HK-2 (cell line): Measurements from ENCODE around the gene SOX15.

ENCODE experiments used
- DNase-seq: peaks from one replicate; pipeline ENCODE4 v3.0.0-alpha.2; 2018; ENCODE audit not compliant: unreplicated experiment

SOX15 gene

DNA sequence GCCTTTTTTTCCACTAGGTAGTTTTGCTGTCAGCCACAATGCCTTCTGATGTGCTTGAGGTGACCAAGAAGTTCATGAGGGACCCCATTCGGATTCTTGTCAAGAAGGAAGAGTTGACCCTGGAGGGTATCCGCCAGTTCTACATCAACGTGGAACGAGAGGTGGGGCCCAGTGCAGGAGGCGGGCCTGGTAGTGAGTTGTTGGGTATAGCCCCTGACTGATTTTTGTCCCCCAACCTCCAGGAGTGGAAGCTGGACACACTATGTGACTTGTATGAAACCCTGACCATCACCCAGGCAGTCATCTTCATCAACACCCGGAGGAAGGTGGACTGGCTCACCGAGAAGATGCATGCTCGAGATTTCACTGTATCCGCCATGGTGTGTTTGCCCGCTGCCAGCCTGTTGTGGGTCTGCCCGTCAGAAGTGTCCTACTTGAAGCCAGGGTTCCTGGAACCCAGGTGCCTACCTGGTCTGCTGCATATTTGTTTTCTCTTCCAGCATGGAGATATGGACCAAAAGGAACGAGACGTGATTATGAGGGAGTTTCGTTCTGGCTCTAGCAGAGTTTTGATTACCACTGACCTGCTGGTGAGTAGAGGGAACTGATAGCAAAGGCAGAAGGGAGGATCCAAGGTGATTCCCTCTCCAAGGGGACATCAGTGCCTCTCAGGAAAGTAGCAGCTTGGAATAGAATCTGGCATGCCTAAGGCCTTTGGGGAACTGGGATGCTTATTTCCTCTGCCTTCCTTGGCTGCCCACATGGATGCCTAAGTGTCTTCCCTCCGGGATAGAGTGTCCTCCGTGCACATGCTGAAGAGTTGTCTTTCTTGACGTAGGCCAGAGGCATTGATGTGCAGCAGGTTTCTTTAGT lies 12.3 kb downstream of the SOX15 start:
- DNase-seq: no peak

DNA sequence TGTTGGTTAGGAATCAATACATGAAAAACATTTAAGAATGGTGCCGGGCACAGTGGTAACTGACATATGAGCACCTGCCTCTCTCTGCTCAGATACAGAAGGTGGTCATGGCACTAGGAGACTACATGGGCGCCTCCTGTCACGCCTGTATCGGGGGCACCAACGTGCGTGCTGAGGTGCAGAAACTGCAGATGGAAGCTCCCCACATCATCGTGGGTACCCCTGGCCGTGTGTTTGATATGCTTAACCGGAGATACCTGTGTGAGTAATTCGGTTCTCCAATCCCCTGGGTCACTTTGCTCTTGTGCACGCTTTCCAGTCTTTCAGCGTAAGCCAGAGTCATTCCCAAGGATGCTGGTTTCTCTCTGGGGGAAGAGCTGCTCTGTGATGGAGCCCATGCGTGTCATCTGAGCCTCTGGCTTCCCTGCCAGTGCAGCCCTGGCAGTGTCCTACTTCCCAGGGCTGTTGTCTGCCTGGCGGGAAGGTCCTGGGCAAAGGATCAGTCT lies 13.4 kb downstream of the SOX15 start:
- no peak for DNase-seq

DNA sequence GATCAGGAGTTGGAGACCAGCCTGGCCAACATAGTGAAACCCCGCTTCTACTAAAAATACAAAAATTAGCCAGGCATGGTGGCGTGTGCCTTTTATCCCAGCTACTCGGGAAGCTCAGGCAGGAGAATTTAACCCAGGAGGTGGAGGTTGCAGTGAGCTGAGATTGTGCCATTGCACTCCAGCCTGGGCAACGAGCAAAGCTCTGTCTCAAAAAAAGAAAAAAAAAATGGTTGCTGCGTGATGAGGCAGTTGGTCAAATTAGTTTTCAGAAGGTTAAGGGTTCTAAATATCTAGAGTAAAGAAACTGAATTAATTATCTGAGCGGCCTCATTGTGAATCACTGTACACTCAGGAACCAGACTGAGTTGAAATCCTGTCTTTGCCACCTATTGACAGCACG lies 13.9 kb downstream of the SOX15 start:
- DNase-seq: no peak

DNA sequence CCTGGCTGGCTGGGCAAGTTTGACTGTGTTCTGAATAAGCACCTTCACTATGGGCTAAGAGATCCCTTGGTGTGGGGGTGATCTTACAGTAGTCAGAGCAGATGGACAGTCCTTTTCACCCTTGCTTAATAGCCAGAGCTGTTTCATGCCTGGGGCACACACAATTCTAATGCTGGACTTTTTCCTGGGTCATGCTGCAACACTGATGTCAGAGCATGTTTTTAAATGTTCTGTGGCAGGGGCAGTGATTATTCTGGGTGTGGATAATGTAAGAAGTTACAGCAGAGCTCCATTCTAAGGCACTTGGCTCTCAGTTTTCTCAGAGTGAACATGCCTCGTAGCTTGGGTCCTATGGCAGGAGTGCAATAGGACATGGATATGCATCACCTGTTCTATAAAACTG lies 14.4 kb downstream of the SOX15 start:
- no peak for DNase-seq

DNA sequence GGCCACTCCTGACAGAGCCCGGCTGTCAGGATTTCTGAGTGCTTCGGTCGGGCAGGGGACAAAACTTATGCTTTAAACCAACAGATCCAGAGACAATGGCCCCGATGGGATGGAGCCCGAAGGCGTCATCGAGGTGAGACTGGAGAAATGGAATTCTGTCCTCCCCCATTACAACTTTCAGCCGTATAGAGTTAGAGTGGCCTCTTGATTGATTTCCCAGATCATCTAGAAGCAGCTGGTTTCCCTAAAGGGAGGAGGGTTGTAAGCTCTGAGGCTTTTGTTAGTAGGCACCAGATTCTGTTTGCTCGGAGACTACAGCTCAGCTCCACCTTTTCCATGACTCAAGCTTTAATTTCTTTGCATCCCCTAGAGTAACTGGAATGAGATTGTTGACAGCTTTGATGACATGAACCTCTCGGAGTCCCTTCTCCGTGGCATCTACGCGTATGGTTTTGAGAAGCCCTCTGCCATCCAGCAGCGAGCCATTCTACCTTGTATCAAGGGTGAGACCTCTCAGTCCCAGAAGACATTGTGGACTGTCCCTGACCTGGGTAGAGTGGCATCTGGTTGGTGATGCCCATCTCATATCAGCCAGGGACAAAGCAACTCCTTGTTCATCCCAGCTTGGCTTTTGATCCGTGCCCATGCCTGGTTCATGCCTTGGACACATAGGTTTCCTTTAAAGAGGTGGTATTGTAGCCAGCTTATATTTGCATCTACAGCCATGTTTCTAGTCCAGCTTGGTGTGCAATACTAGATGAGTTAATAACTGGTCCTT lies 15.5 kb downstream of the SOX15 start:
- DNase-seq: no peak

DNA sequence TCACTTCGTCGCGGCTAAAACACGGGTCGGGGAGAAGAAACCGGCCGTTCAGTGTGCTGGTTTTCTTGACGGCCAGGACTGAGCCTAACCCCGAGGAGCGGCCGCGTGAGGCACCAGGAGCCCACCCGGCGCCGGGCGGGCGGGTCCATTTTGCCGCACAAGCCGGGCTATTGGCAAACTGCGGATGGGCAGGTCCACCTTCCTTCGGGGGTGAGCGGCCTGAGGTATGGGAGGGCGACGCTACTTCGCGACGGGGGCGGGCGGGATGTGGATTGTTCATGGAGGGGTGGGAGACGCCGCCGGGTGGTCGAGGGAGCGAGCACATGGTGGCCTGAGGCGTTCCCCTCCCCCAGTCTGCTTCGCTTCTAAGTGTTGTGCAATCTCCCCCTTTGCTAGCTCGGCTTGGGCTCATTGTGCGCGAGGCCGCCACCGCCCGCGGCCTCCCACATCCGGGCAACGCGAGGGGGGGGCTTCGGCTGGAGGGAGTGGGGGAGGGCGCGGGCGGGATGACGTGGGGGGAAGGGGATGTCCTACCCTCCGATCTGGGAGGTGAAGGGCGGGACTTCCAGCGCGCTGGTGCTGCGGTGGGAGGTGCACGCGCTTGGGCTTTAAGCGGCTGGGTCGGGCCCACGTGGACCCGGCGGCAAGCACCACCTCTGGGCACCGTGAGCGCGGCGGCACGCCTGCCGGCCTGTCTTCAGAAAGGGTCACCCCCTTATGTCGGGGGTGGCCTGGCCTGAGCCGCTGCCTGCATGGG lies 16.4 kb downstream of the SOX15 start:
- peak; percentile 87 for DNase-seq

DNA sequence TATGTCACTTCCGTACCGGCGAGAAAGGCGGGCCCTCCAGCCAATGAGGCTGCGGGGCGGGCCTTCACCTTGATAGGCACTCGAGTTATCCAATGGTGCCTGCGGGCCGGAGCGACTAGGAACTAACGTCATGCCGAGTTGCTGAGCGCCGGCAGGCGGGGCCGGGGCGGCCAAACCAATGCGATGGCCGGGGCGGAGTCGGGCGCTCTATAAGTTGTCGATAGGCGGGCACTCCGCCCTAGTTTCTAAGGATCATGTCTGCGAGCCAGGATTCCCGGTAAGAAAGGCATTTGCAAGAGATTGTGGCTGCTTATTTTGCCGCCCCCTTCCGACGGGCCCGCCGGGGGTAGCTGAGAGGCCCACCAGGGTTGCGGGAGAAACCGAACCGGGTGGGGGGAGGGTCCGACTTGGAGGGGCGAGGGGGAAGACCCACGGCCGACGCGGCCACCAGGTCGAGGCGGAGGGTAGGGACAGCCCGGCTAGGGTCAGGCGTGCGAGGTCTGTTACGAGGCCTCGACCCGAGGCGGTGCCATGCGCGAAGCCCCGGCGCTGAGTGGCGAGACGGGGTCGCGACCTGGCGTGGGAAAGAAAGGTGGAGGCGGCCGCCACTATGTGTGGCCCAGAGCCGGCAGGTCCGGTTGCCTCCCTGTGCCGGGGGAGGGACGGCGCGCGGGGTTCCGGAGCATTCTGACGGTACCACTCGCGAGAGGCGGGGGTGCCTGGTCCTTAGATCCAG lies 17.1 kb downstream of the SOX15 start:
- DNase-seq: peak; percentile 100

DNA sequence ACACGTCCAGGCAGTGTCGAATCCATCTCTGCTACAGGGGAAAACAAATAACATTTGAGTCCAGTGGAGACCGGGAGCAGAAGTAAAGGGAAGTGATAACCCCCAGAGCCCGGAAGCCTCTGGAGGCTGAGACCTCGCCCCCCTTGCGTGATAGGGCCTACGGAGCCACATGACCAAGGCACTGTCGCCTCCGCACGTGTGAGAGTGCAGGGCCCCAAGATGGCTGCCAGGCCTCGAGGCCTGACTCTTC lies 17.6 kb downstream of the SOX15 start:
- no peak for DNase-seq

DNA sequence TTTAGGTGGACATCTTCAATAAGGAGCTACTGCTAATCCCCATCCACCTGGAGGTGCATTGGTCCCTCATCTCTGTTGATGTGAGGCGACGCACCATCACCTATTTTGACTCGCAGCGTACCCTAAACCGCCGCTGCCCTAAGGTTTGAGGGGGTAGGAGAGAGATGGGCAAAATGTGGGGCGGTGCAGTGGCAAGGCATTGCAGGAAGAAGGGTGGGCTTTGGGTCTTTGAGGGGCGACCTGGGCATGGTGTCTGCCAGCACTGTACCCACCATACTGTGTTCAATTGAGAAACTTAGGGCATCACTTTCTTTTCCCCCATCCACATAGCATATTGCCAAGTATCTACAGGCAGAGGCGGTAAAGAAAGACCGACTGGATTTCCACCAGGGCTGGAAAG lies 19.5 kb downstream of the SOX15 start:
- no peak for DNase-seq

DNA sequence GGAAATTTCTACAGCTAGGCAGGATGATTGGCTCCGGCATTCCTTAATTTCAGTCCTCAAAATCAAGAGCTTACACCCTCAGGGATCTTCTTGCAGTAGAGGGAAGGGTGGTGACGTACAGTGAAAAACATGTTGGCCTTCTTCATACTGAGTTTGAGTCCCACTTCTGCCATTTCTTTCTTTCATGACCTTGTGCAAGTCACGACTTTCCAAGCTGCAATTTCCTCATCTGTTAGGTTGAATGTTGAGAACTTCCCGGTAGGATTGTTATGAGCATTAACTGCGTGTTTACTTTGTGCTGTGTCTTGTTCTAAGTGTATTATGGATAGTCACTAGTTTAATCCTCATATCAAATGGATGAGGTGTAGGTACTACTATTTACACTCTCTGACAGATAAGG lies 20.3 kb downstream of the SOX15 start:
- no peak for DNase-seq

DNA sequence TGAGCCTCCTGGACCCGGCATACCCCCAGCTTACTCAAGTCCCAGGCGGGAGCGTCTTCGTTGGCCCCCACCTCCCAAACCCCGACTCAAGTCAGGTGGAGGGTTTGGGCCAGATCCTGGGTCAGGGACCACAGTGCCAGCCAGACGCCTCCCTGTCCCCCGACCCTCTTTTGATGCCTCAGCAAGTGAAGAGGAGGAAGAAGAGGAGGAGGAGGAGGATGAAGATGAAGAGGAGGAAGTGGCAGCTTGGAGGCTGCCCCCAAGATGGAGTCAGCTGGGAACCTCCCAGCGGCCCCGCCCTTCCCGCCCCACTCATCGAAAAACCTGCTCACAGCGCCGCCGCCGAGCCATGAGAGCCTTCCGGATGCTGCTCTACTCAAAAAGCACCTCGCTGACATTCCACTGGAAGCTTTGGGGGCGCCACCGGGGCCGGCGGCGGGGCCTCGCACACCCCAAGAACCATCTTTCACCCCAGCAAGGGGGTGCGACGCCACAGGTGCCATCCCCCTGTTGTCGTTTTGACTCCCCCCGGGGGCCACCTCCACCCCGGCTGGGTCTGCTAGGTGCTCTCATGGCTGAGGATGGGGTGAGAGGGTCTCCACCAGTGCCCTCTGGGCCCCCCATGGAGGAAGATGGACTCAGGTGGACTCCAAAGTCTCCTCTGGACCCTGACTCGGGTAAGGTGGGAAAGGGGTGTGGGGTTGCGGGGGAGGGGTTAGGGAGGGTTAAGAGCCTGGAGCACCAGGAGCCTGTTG lies 26.6 kb downstream of the SOX15 start:
- no peak for DNase-seq

DNA sequence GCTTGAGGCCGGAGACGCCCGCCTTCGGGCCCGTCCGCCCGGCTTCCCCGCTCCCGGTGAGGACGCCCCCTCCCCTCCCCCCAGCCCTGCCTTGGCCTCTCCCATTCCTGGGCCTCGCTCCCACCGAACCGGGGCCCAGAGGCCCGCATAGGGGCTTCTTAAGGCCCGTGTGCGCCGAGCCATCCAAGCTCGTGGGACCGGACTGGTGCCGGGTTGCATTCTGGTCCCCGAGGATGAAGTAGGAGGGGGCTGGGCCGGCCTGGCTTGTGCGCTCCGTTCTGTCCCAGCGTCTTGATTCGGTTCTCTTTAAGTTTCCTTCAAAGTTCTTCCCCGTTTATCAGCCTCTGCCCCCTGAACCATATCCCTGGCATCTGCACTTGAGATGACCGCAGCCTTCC lies 27.7 kb downstream of the SOX15 start:
- DNase-seq: no peak

DNA sequence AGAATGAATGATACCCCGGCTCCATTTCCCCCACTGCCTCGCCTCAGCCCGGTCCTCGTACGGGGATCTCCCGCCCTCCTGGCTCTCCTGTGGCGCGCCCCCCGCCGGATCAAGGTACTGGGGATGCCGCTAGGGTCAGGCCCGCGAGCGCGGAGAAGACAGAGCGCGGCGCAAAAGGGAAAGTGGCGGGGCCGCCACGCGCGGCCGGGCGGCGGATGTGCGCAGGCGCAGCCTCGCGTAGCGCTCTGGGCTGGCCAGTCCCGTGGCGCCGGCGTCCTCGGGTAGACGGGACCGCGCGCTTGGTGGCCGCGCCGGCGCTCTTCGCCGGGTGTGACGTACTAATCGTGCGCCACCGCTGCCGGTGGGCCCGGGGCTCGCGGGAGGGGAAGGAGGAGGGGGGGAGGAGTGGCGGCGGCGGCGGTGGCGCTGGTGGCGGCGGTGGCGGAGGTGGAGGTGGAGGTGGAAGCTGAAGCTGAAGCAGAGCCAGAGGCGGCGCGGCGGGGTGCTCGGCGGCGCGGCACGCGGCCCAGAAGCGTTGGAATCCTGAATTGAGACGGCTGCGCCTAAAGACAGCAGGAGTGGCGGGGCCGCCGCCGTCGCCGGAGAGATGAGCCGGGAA lies 28.2 kb downstream of the SOX15 start, which contains the start of gene SENP3:
Gene SENP3, plus strand, starts transcription at position 331 of the 619 bp plus-strand sequence. CDS start 1,158 bp downstream, outside the sequence.
- DNase-seq: peak; percentile 85

DNA sequence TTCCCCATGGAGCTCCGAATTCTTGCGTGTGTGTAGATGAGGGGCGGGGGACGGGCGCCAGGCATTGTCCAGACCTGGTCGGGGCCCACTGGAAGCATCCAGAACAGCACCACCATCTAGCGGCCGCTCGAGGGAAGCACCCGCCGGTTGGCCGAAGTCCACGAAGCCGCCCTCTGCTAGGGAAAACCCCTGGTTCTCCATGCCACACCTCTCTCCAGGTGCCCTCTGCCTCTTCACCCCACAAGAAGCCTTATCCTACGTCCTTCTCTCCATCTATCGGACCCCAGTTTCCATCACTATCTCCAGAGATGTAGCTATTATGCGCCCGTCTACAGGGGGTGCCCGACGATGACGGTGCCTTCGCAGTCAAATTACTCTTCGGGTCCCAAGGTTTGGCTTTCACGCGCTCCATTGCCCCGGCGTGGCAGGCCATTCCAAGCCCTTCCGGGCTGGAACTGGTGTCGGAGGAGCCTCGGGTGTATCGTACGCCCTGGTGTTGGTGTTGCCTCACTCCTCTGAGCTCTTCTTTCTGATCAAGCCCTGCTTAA lies 28.8 kb downstream of the SOX15 start:
- peak; percentile 89 for DNase-seq

DNA sequence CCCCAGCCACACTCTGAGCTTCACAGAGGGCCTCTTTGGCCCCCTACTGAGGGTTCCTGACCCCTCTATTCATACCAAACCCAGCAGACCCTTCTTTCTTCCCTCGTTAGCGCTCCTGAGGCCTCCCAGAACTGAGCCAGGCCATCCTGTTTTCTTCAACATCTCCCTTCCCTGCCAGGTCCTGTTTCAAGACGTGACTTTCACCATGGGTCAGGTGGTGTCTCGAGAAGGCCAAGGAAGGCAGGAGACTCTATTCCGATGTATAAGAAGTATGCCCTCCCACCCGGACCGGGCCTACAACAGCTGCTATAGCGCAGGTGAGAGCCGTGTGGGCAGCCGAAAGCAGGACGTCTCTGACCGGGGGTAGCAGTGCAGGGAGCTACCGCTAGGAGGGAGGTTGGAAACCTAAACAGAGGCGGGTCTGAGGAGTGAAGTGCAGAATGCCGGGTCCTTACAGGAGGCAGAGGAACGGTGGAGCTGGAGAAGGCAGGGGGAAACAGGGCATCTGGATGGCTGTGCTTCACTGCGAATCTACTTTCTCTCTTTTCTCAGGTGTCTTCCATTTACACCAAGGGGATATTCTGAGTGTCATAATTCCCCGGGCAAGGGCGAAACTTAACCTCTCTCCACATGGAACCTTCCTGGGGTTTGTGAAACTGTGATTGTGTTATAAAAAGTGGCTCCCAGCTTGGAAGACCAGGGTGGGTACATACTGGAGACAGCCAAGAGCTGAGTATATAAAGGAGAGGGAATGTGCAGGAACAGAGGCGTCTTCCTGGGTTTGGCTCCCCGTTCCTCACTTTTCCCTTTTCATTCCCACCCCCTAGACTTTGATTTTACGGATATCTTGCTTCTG lies 29.5 kb downstream of the SOX15 start:
- DNase-seq: no peak

DNA sequence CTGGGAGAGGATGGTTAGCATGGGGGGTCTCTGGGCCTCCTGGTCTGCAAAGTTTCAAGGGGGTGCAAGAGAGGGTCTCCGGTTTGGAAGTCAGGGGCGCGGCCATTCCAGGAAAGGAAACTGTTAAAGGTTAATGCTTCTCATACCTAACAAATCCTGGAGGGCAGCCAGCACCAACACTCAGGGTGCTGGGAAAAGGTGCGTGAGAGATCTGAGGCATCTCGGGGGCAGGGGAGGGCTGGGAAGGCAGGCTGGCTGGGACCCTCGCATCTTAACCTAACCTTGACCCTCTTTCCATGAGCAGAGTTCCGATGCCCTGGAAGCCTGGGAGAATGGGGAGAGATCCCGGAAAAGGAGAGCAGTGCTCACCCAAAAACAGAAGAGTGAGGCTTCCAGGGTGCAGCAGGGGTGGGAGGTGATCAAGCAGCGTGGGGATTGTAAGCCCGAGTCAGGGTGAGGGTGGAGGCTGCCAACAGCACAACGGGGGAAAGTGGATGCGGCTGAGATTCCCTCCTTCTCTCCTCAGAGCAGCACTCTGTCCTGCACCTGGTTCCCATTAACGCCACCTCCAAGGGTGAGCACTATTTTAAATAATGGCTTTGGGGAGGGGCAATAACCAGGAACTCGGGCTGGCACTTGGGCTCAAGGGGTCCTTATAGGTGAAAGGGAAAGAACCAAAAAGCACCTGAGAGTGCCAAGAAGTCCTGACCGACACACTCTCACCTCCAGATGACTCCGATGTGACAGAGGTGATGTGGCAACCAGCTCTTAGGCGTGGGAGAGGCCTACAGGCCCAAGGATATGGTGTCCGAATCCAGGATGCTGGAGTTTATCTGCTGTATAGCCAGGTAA lies 30.3 kb downstream of the SOX15 start:
- DNase-seq: no peak

DNA sequence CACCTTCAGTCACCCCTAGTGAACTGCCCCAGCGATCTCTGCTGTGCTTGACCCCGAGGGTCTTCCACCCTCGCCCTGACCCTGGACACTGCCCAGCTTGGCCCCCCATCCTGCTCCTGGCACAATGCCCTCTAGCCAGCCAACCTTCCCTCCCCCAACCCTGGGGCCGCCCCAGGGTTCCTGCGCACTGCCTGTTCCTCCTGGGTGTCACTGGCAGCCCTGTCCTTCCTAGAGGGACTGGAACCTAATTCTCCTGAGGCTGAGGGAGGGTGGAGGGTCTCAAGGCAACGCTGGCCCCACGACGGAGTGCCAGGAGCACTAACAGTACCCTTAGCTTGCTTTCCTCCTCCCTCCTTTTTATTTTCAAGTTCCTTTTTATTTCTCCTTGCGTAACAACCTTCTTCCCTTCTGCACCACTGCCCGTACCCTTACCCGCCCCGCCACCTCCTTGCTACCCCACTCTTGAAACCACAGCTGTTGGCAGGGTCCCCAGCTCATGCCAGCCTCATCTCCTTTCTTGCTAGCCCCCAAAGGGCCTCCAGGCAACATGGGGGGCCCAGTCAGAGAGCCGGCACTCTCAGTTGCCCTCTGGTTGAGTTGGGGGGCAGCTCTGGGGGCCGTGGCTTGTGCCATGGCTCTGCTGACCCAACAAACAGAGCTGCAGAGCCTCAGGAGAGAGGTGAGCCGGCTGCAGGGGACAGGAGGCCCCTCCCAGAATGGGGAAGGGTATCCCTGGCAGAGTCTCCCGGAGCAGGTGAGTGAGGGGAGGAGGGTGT lies 31.2 kb downstream of the SOX15 start, which contains the start of gene TNFSF13:
Gene TNFSF13, plus strand, starts transcription at position 207 of the 776 bp plus-strand sequence. Its CDS starts 290 bp downstream, at position 497.
- no peak for DNase-seq
